Muscle layer of colon (tissue), 2 donors: ENCODE data around the gene DGKH.
"Not testable (repeated sequence)": the region's sequence is repeated elsewhere in the genome, so short reads cannot be mapped to it uniquely, and the experiment has no call there.

ENCODE experiments used
- H3K27ac ChIP-seq: one replicate; pipeline ENCODE4 v1.7.0; 2013; ENCODE audit warnings: low read depth, mild to moderate bottlenecking, low read length, moderate library complexity
- H3K27me3 ChIP-seq, 2 donors: one replicate each; pipeline ENCODE4 v1.7.0; 2013; ENCODE audit warnings: low read length in 2 of 2, mild to moderate bottlenecking in 2 of 2; ENCODE audit not compliant: insufficient read depth in 2 of 2, control insufficient read depth in 1 of 2
- H3K36me3 ChIP-seq: one replicate; pipeline ENCODE4 v1.7.0; 2013; ENCODE audit warnings: mild to moderate bottlenecking, low read length; ENCODE audit not compliant: insufficient read depth
- H3K4me1 ChIP-seq: one replicate; pipeline ENCODE4 v1.7.0; 2013; ENCODE audit warnings: mild to moderate bottlenecking, low read length; ENCODE audit not compliant: insufficient read depth
- H3K4me3 ChIP-seq, 2 donors: one replicate each; pipeline ENCODE4 v1.7.0; 2013; ENCODE audit warnings: low read length in 2 of 2, low read depth in 1 of 2, mild to moderate bottlenecking in 1 of 2, moderate library complexity in 1 of 2
- H3K9ac ChIP-seq: one replicate; pipeline ENCODE4 v1.7.0; 2013; ENCODE audit warnings: low read length
- H3K9me3 ChIP-seq: one replicate; pipeline ENCODE4 v1.7.0; 2013; ENCODE audit warnings: mild to moderate bottlenecking, low read length
- donor health status: abdominal sarcoma.
- donor health status: Adenocarcinoma of cecum.

Gene DGKH

GRCh38 chr13:42063105-42063504, 14.7 kb downstream of the DGKH start:
- Histone ChIP-seq H3K36me3 (no peaks in the 10 kb centered on the region), H3K4me1 (no peaks in the 10 kb centered on the region), H3K9ac (no peak overlapping the region), H3K4me3 (no peak overlapping the region), H3K9me3 (peaks cover 5% of the 10 kb centered on the region), H3K27me3 (no peaks in the 10 kb centered on the region), H3K27ac (no peak overlapping the region)

DNA sequence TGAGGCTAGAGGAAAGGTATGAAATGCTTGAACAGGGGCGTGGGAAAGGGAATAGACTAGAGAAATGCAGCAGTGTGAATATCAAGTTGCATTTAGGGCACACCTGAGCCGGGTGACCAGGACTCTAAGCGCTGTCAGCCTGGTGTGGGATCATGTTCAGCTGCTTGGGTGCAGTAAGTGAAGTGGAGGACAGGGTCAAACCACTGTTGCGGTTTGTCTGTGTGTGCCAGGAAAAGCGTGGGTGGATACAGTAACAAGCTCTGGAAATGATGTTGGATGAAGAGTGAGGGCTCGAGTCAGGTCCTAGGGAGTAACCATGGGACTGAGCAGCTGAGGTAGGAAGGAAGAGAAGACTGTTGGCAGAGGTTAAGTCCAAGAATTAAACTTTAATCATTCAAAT, 15.8 kb downstream of the DGKH start:
- H3K27ac ChIP-seq: no peak overlapping the region
- H3K4me3 ChIP-seq: no peak overlapping the region
- H3K9ac ChIP-seq: no peak overlapping the region
- no peaks in the 10 kb centered on the region for H3K27me3 ChIP-seq
- no peaks in the 10 kb centered on the region for H3K9me3 ChIP-seq
- no peaks in the 10 kb centered on the region for H3K36me3 ChIP-seq
- H3K4me1 ChIP-seq: no peaks in the 10 kb centered on the region

DNA sequence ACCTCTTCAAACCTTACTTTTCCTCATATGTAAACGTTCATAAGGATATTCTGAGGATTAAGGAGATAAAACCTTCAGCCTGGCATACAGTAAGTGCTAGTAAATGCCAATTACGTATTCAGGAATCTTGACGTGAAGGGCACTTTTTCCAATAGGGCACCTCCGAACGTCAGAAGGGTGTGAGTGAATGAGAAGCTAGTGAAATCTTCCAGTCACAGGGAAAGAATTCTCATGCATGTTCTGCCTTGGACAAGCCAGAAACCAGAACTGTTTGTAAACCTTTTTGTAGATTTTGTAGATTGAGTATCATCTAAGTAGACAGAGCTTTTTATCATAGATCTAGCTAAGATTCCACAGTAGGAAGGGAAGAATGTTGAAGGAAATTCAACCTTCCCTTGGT, 16.5 kb downstream of the DGKH start:
- Histone ChIP-seq H3K9me3 (no peaks in the 10 kb centered on the region), H3K4me1 (no peaks in the 10 kb centered on the region), H3K27me3 (no peaks in the 10 kb centered on the region), H3K36me3 (no peaks in the 10 kb centered on the region), H3K27ac (no peak overlapping the region), H3K4me3 (no peak overlapping the region), H3K9ac (no peak overlapping the region)

- Histone ChIP-seq H3K27ac (no peak overlapping the region), H3K9me3 (no peaks in the 10 kb centered on the region), H3K27me3 (no peaks in the 10 kb centered on the region), H3K36me3 (no peaks in the 10 kb centered on the region), H3K4me1 (no peaks in the 10 kb centered on the region), H3K4me3 (no peak overlapping the region), H3K9ac (no peak overlapping the region)
Measured at GRCh38 chr13:42065414-42065813, 17.0 kb downstream of the DGKH start.

- no peaks in the 10 kb centered on the region for H3K36me3 ChIP-seq
- H3K27ac ChIP-seq: no peak overlapping the region
- no peaks in the 10 kb centered on the region for H3K27me3 ChIP-seq
- no peak overlapping the region for H3K9ac ChIP-seq
- no peaks in the 10 kb centered on the region for H3K4me1 ChIP-seq
- no peaks in the 10 kb centered on the region for H3K9me3 ChIP-seq
- H3K4me3 ChIP-seq: no peak overlapping the region
Measured at GRCh38 chr13:42066542-42066941, 18.1 kb downstream of the DGKH start.

- no peaks in the 10 kb centered on the region for H3K27me3 ChIP-seq
Measured at GRCh38 chr13:42068886-42069285, 20.4 kb downstream of the DGKH start.

GRCh38 chr13:42070599-42070998, 22.2 kb downstream of the DGKH start:
- not testable (repeated sequence) for H3K9ac ChIP-seq, H3K27ac ChIP-seq, H3K4me1 ChIP-seq

More at GRCh38 chr13:42068886-42069285, 20.4 kb downstream of the DGKH start:
- no peak overlapping the region for H3K27ac ChIP-seq
- no peak overlapping the region for H3K4me3 ChIP-seq
- no peak overlapping the region for H3K9ac ChIP-seq
- no peaks in the 10 kb centered on the region for H3K36me3 ChIP-seq
- no peaks in the 10 kb centered on the region for H3K9me3 ChIP-seq
- no peaks in the 10 kb centered on the region for H3K4me1 ChIP-seq

DNA sequence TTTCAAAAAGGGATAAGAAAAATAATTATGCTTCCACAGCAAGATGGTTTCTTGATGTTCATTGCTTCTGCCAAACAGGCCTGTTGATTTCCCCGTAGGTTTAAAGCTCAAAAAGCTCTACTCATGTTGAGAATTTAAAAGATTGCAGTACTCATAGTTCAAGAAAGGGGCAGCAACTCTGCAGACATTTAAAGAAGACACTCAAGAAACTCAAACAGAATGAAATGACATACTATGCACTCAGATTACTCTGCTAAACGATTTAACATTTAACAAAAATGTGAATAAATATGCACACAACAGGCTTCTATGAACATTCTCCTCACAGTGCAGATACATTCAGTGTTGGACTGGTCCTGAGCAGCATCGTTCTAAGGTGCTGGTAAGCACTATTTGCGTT, 22.7 kb downstream of the DGKH start:
- H3K4me1 ChIP-seq: peaks cover 13% of the 10 kb centered on the region
- not testable (repeated sequence) for H3K9ac ChIP-seq, H3K36me3 ChIP-seq, H3K27me3 ChIP-seq, H3K27ac ChIP-seq, H3K9me3 ChIP-seq, H3K4me3 ChIP-seq

More at GRCh38 chr13:42070599-42070998, 22.2 kb downstream of the DGKH start:
- H3K27me3 ChIP-seq, H3K9me3 ChIP-seq, H3K36me3 ChIP-seq, H3K4me3 ChIP-seq: not testable (repeated sequence)

DNA sequence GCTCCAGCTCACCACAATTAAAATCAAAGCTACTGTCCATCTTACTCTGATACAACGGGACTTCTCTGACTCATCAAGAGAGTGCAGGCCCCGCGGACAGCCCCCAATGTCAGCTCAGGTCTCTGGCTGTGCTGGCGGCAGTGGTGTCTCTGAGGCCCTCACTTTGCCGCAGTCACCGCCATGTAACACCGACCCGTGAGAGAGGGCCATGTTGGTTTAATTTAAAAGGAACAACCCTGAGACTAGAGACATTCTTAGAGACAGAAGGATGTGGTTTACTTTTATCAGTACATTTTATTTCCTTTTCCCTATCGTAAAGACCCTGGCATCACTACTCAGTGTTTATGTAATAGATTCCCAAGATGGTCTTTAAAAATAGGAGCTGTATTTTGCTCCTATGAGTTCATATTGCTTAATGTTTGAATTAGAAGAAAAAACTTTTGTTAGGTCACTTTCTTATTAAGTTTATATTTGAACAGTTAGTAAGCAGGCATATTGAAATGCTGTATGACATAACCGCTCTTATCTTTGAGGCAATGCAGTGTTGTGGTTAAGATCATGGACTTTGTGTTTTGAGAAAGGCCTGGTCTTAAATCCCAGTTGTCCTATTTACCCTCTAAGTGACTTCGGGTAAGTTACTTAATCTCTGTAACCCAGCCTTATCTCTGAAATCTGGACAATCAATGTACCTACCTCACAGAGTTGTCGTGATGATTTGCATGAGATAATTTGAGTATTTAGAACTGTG, 23.4 kb downstream of the DGKH start:
- no peaks in the 10 kb centered on the region for H3K27me3 ChIP-seq
- no peaks in the 10 kb centered on the region for H3K36me3 ChIP-seq
- H3K9me3 ChIP-seq: no peaks in the 10 kb centered on the region
- H3K27ac ChIP-seq: no peak overlapping the region
- H3K4me1 ChIP-seq: peaks cover 19% of the 10 kb centered on the region
- no peak overlapping the region for H3K9ac ChIP-seq
- no peak overlapping the region for H3K4me3 ChIP-seq

GRCh38 chr13:42073683-42074082, 25.2 kb downstream of the DGKH start:
- H3K4me3 ChIP-seq: no peak overlapping the region
- H3K9me3 ChIP-seq: no peaks in the 10 kb centered on the region
- H3K4me1 ChIP-seq: peaks cover 19% of the 10 kb centered on the region
- no peak overlapping the region for H3K9ac ChIP-seq
- H3K36me3 ChIP-seq: no peaks in the 10 kb centered on the region
- no peaks in the 10 kb centered on the region for H3K27me3 ChIP-seq
- H3K27ac ChIP-seq: no peak overlapping the region

GRCh38 chr13:42075517-42075916, 27.1 kb downstream of the DGKH start:
- Histone ChIP-seq H3K27me3 (no peaks in the 10 kb centered on the region), H3K27ac (no peak overlapping the region), H3K9me3 (no peaks in the 10 kb centered on the region), H3K4me3 (no peak overlapping the region), H3K9ac (no peak overlapping the region), H3K36me3 (no peaks in the 10 kb centered on the region), H3K4me1 (peaks cover 19% of the 10 kb centered on the region)

DNA sequence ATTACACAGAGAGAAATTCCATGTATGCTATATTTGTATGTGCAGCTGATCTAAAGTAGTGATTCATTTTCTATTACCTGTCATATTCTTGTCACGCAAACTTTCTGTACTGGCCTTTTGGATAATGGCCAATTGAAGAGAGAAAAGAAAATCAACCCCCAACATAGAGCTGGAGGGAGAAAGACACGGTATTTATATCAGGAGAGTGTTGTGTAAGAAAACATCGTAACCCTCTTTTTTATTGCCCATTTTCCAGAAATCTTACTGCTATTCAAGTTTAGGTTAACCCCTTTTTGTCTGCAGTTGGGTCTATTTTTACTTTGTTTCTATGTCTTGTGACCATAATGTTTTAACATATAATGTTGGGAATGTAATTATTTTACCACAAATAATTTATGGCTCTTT, 27.9 kb downstream of the DGKH start:
- Histone ChIP-seq H3K4me3 (no peak overlapping the region), H3K27ac (no peak overlapping the region), H3K9me3 (no peaks in the 10 kb centered on the region), H3K4me1 (peaks cover 19% of the 10 kb centered on the region), H3K27me3 (no peaks in the 10 kb centered on the region), H3K36me3 (no peaks in the 10 kb centered on the region), H3K9ac (no peak overlapping the region)
